NB4 (cell line): ENCODE measurements around the gene CIB1.

Source experiments
- POLR2A ChIP-seq: IDR thresholded peaks from 2 replicates; pipeline ENCODE4 v1.6.1; 2011; ENCODE audit warnings: mild to moderate bottlenecking; ENCODE audit not compliant: insufficient read length; ENCODE audit errors: extremely low read depth
- TF ChIP-seq, protein P1 (sequence below): IDR thresholded peaks from one replicate; pipeline ENCODE4 v1.5.1; 2012; ENCODE audit warnings: low read depth, low read length

DNA sequence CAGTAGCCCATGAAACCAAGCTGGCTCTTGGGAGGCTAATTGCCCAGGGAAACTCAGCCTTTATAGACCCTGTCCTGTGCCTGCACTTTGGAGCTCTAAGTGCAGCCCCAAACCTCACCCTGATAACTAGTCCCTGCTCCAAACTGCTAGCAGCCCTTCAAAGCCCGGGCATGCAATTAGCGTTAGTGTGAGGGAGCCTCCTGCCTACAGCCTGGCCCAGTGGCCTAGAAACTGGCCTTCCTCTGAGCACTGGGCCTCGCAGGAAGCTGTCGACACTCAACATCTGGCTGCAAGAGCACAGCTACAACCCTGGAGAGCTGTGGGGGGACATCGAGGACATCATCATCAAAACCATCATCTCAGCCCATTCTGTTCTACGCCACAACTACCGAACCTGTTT lies 24.0 kb upstream of the CIB1 start:
- TF ChIP-seq, protein P1, sequence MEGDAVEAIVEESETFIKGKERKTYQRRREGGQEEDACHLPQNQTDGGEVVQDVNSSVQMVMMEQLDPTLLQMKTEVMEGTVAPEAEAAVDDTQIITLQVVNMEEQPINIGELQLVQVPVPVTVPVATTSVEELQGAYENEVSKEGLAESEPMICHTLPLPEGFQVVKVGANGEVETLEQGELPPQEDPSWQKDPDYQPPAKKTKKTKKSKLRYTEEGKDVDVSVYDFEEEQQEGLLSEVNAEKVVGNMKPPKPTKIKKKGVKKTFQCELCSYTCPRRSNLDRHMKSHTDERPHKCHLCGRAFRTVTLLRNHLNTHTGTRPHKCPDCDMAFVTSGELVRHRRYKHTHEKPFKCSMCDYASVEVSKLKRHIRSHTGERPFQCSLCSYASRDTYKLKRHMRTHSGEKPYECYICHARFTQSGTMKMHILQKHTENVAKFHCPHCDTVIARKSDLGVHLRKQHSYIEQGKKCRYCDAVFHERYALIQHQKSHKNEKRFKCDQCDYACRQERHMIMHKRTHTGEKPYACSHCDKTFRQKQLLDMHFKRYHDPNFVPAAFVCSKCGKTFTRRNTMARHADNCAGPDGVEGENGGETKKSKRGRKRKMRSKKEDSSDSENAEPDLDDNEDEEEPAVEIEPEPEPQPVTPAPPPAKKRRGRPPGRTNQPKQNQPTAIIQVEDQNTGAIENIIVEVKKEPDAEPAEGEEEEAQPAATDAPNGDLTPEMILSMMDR: no peak
- no peak for TF ChIP-seq POLR2A
